HG03159 (cell line): ENCODE measurements around the gene SUCLG2.
A peak's percentile ranks its signal among the peaks of the same experiment; 100 is the strongest.

Source experiments
- ATAC-seq: cut with Tn5 transposase; IDR thresholded peaks from one replicate; pipeline ENCODE4 v1.9.1; 2021; ENCODE audit warnings: mild to moderate bottlenecking, moderate library complexity; ENCODE audit not compliant: unreplicated experiment

The SUCLG2 gene

GRCh38 chr3:67650084-67650483 lies 4.3 kb downstream of the SUCLG2 start:
- no peak for ATAC-seq

- no peak for ATAC-seq
Observed at GRCh38 chr3:67649681-67650080, 4.7 kb downstream of the SUCLG2 start.

GRCh38 chr3:67648701-67649100 lies 5.7 kb downstream of the SUCLG2 start:
- no peak for ATAC-seq

- ATAC-seq: no peak
Observed at GRCh38 chr3:67648229-67648628, 6.2 kb downstream of the SUCLG2 start.

GRCh38 chr3:67647390-67647878 lies 7.0 kb downstream of the SUCLG2 start:
- no peak for ATAC-seq

GRCh38 chr3:67646586-67647234 lies 7.7 kb downstream of the SUCLG2 start:
- ATAC-seq: no peak

- ATAC-seq: no peak
Observed at GRCh38 chr3:67644827-67645226, 9.6 kb downstream of the SUCLG2 start.

- ATAC-seq: no peak
Observed at GRCh38 chr3:67642734-67643133, 11.7 kb downstream of the SUCLG2 start.

GRCh38 chr3:67642190-67642589 lies 12.2 kb downstream of the SUCLG2 start:
- ATAC-seq: no peak

- no peak for ATAC-seq
Observed at GRCh38 chr3:67641451-67641850, 13.0 kb downstream of the SUCLG2 start.

- no peak for ATAC-seq
Observed at GRCh38 chr3:67640023-67640660, 14.3 kb downstream of the SUCLG2 start.

GRCh38 chr3:67637255-67637900 lies 17.0 kb downstream of the SUCLG2 start:
- no peak for ATAC-seq

- no peak for ATAC-seq
Observed at GRCh38 chr3:67635806-67636205, 18.6 kb downstream of the SUCLG2 start.

- ATAC-seq: no peak
Observed at GRCh38 chr3:67635257-67635656, 19.2 kb downstream of the SUCLG2 start.

- no peak for ATAC-seq
Observed at GRCh38 chr3:67630666-67631362, 23.6 kb downstream of the SUCLG2 start.

- no peak for ATAC-seq
Observed at GRCh38 chr3:67624687-67625086, 29.7 kb downstream of the SUCLG2 start.

GRCh38 chr3:67624078-67624477 lies 30.3 kb downstream of the SUCLG2 start:
- no peak for ATAC-seq

GRCh38 chr3:67622652-67623051 lies 31.8 kb downstream of the SUCLG2 start:
- ATAC-seq: no peak

GRCh38 chr3:67620869-67621268 lies 33.5 kb downstream of the SUCLG2 start:
- no peak for ATAC-seq

- ATAC-seq: no peak
Observed at GRCh38 chr3:67619991-67620390, 34.4 kb downstream of the SUCLG2 start.

GRCh38 chr3:67617518-67617917 lies 36.9 kb downstream of the SUCLG2 start:
- peak; percentile 87 for ATAC-seq

GRCh38 chr3:67616046-67616445 lies 38.4 kb downstream of the SUCLG2 start:
- no peak for ATAC-seq
